Keratinocyte (primary cell): ENCODE data around the gene HIRA. TPM values are rescaled to one million over a fixed set of nuclear protein-coding genes. Genes with fewer than 3 reads are reported as not detected.

Source experiments
- DNase-seq: peaks from one replicate; pipeline ENCODE4 v3.0.0-alpha.2; 2011; ENCODE audit warnings: low read depth, missing footprints, low spot score
- FAIRE-seq: peaks from 2 replicates; lab custom pipeline; 2011; peaks lifted over from hg19 to GRCh38; lab: Jason Lieb, UNC
- H2AFZ ChIP-seq: 2 replicates; pipeline ENCODE4 v1.6.0; 2012; ENCODE audit warnings: low read length, control low read depth, inconsistent platforms; ENCODE audit not compliant: control insufficient read depth
- H3K27ac ChIP-seq: 2 replicates; pipeline ENCODE4 v1.5.1; 2011; ENCODE audit warnings: low read length; ENCODE audit not compliant: control insufficient read depth, insufficient read depth
- H3K27me3 ChIP-seq: 3 replicates; pipeline ENCODE4 v1.6.0; 2011; ENCODE audit warnings: low read length; ENCODE audit not compliant: control insufficient read depth, insufficient read depth; ENCODE audit errors: extremely low read depth
- H3K36me3 ChIP-seq, 2 experiments: 2 replicates in 1 of 2; 3 replicates in 1 of 2; pipeline ENCODE4 v1.5.1; 2011; ENCODE audit warnings: low read length in 2 of 2, mild to moderate bottlenecking in 1 of 2; ENCODE audit not compliant: control insufficient read depth in 2 of 2, insufficient read depth in 2 of 2; ENCODE audit errors: extremely low read depth in 1 of 2
- H3K4me1 ChIP-seq: 3 replicates; pipeline ENCODE4 v1.5.1; 2011; ENCODE audit warnings: low read length; ENCODE audit not compliant: control insufficient read depth, insufficient read depth; ENCODE audit errors: extremely low read depth
- H3K4me2 ChIP-seq: 3 replicates; pipeline ENCODE4 v1.6.0; 2011; ENCODE audit warnings: low read depth, low read length; ENCODE audit not compliant: control insufficient read depth, insufficient read depth; ENCODE audit errors: extremely low read depth
- H3K4me3 ChIP-seq, 3 experiments: fragments of 200-600 bp in 1 of 3; sonication (generic) in 1 of 3; 2 replicates in 2 of 3; 3 replicates in 1 of 3; pipeline ENCODE4 v1.5.1; 2011 to 2016; ENCODE audit warnings: low read length in 3 of 3, mild to moderate bottlenecking in 3 of 3, control low read depth in 2 of 3, inconsistent platforms in 1 of 3, low read depth in 1 of 3, mixed read lengths in 1 of 3, mixed run types in 1 of 3, moderate library complexity in 1 of 3; ENCODE audit not compliant: control insufficient read depth in 2 of 3, insufficient read depth in 2 of 3; ENCODE audit errors: extremely low read depth in 1 of 3
- H3K79me2 ChIP-seq: 2 replicates; pipeline ENCODE4 v1.6.0; 2012; ENCODE audit warnings: low read length; ENCODE audit not compliant: control insufficient read depth, insufficient read depth
- H3K9ac ChIP-seq: 3 replicates; pipeline ENCODE4 v1.6.0; 2011; ENCODE audit warnings: low read length; ENCODE audit not compliant: control insufficient read depth, insufficient read depth; ENCODE audit errors: extremely low read depth
- H3K9me1 ChIP-seq: 3 replicates; pipeline ENCODE4 v1.6.0; 2011; ENCODE audit warnings: low read length; ENCODE audit not compliant: control insufficient read depth, insufficient read depth; ENCODE audit errors: extremely low read depth
- H3K9me3 ChIP-seq: 2 replicates; pipeline ENCODE4 v1.5.1; 2012; ENCODE audit warnings: low read depth, low read length; ENCODE audit not compliant: control insufficient read depth
- H4K20me1 ChIP-seq: 3 replicates; pipeline ENCODE4 v1.6.0; 2011; ENCODE audit warnings: low read length; ENCODE audit not compliant: control insufficient read depth, insufficient read depth; ENCODE audit errors: extremely low read depth
- CTCF ChIP-seq, 3 experiments: IDR thresholded peaks in 1 of 3; conservative IDR thresholded peaks in 1 of 3; optimal IDR thresholded peaks in 1 of 3; 2 replicates in 2 of 3; 3 replicates in 1 of 3; pipeline versions ENCODE3 to v1.5.1; 2011; ENCODE audit warnings: low read length in 3 of 3, mild to moderate bottlenecking in 3 of 3, moderate library complexity in 2 of 3, control low read depth in 1 of 3, inconsistent platforms in 1 of 3; ENCODE audit not compliant: insufficient read depth in 2 of 3; ENCODE audit errors: extremely low read depth in 1 of 3
- EZH2 ChIP-seq: IDR thresholded peaks from one replicate; pipeline ENCODE4 v1.6.1; 2012; ENCODE audit warnings: inconsistent platforms, mild to moderate bottlenecking, low read length, moderate library complexity
- dilution Hi-C: fragments of 300-500 bp; cut with MboI; formaldehyde crosslinking; loops from one replicate; pipeline ENCODE4 v1.7.0; 2020; ENCODE audit warnings: low sequenced_read_pairs; ENCODE audit not compliant: extremely low pct_ligation_motif_present
- polyA plus RNA-seq, 5 experiments: library from polyadenylated mRNA; depleted of rRNA in 3 of 5; stranded (reverse) in 3 of 5; stranded (forward) in 1 of 5; unstranded in 1 of 5; fragments of >200 nt; gene quantifications; 1 replicate in 1 of 5; 2 replicates in 3 of 5; 3 replicates in 1 of 5; pipeline versions ENCODE4 v1.2.1 to v1.2.3, GENCODE V29; 2011 to 2012; ENCODE audit warnings: missing spikeins in 2 of 5, low read depth in 1 of 5, low replicate concordance in 1 of 5

HIRA gene
- polyA plus RNA-seq, 1 donor (not counting 4 experiments of a cell fraction or from before 2014, with no cell fraction given) = 16.7 TPM

GRCh38 chr22:19360300-19360792, 71.2 kb downstream of the HIRA start:
- dilution Hi-C loops = no loop called here
- Histone ChIP-seq H3K36me3 (peaks cover 37 to 48% of the 10 kb centered on the region in 2 experiments), H3K9ac (no peak overlapping the region), H3K9me1 (no peaks in the 10 kb centered on the region), H3K27ac (no peak overlapping the region), H3K27me3 (no peaks in the 10 kb centered on the region), H3K9me3 (no peaks in the 10 kb centered on the region), H2AFZ (no peak overlapping the region), H3K4me3 (no peak overlapping the region), H4K20me1 (no peaks in the 10 kb centered on the region), H3K79me2 (no peaks in the 10 kb centered on the region), H3K4me1 (no peaks in the 10 kb centered on the region), H3K4me2 (no peak overlapping the region)
- FAIRE-seq (no peak), DNase-seq (no peak)
- TF ChIP-seq EZH2 (no peak), CTCF (optimal IDR thresholded peaks at IDR 0.05 in 1 of 3, IDR thresholded peaks at IDR 0.05 in 1 of 3, conservative IDR thresholded peaks at IDR 0.05 in 1 of 3; ENCODE audit: extremely low read depth in 1 of 3, insufficient read depth in 2 of 3, low read length in 3 of 3) (no peak)

GRCh38 chr22:19359554-19360299, 71.8 kb downstream of the HIRA start:
- FAIRE-seq = no peak
- H3K36me3 ChIP-seq = peaks cover 37 to 48% of the 10 kb centered on the region in 2 experiments

More at GRCh38 chr22:19359554-19360299, 71.8 kb downstream of the HIRA start:
- TF ChIP-seq CTCF (optimal IDR thresholded peaks at IDR 0.05 in 1 of 3, IDR thresholded peaks at IDR 0.05 in 1 of 3, conservative IDR thresholded peaks at IDR 0.05 in 1 of 3; ENCODE audit: extremely low read depth in 1 of 3, insufficient read depth in 2 of 3, low read length in 3 of 3) (no peak), EZH2 (no peak)
- no peaks in the 10 kb centered on the region for H3K9me1 ChIP-seq
- no peaks in the 10 kb centered on the region for H3K27me3 ChIP-seq
- H4K20me1 ChIP-seq = no peaks in the 10 kb centered on the region
- no peaks in the 10 kb centered on the region for H3K79me2 ChIP-seq
- H3K9ac ChIP-seq = no peak overlapping the region
- no peak for DNase-seq
- dilution Hi-C loops = no loop called here
- no peaks in the 10 kb centered on the region for H3K4me1 ChIP-seq
- H3K4me2 ChIP-seq = no peak overlapping the region
- no peak overlapping the region for H2AFZ ChIP-seq
- H3K4me3 ChIP-seq = no peak overlapping the region
- no peak overlapping the region for H3K27ac ChIP-seq
- H3K9me3 ChIP-seq = no peaks in the 10 kb centered on the region
